ENCODE measurements around the gene EPAS1. TPM values are rescaled to one million over a fixed set of nuclear protein-coding genes. Genes with fewer than 3 reads are reported as not detected.

Gene EPAS1
- total and polyA plus RNA-seq, 2 of the 13 experiments (the other 11 are each of a cell fraction or from before 2014, with no cell fraction given), result 47.1 to 182 TPM

GRCh38 chr2:46277431-46278190 is 19.6 kb upstream of the EPAS1 start (continued):
- TF ChIP-seq FOXA1 (IDR thresholded peaks at IDR 0.05), result no peak
- no peak; the same call in 1 of the 2 replicates for TF ChIP-seq FOXA1 (CRISPR knock-in tag; IDR thresholded peaks at IDR 0.05)
- TF ChIP-seq ZBTB7A (CRISPR knock-in tag; IDR thresholded peaks at IDR 0.05), result 0 out of 2 replicates have a peak, but pooled peaks have one; percentile 21
- TF ChIP-seq PHF5A (CRISPR knock-in tag; IDR thresholded peaks at IDR 0.05; ENCODE audit: low read depth, unreplicated experiment), result no peak
- TF ChIP-seq ZNF329 (CRISPR knock-in tag; IDR thresholded peaks at IDR 0.05; ENCODE audit: low read depth), result no peak
- 0 out of 2 replicates have a peak, but pooled peaks have one; percentile 63 for TF ChIP-seq ZBTB4 (CRISPR knock-in tag; IDR thresholded peaks at IDR 0.05; ENCODE audit: borderline replicate concordance)
- TF ChIP-seq RELA (CRISPR knock-in tag; IDR thresholded peaks at IDR 0.05), result no peak
- TF ChIP-seq ZNF589 (CRISPR knock-in tag; conservative IDR thresholded peaks at IDR 0.05), result no peak
- no peak for TF ChIP-seq PPARG (CRISPR knock-in tag; conservative IDR thresholded peaks at IDR 0.05)
- no peak for TF ChIP-seq ZNF235 (CRISPR knock-in tag; IDR thresholded peaks at IDR 0.05; ENCODE audit: borderline replicate concordance)
- no peak for TF ChIP-seq ZNF749 (CRISPR knock-in tag; IDR thresholded peaks at IDR 0.05; ENCODE audit: borderline replicate concordance)
- TF ChIP-seq GZF1 (CRISPR knock-in tag; IDR thresholded peaks at IDR 0.05), result no peak
- TF ChIP-seq ZSCAN30 (CRISPR knock-in tag; IDR thresholded peaks at IDR 0.05), result no peak
- TF ChIP-seq ZNF251 (CRISPR knock-in tag; IDR thresholded peaks at IDR 0.05), result no peak
- TF ChIP-seq ZBTB33 (CRISPR knock-in tag; IDR thresholded peaks at IDR 0.05), result no peak
- 0 out of 2 replicates have a peak, but pooled peaks have one; percentile 39 for TF ChIP-seq HNRNPL (IDR thresholded peaks at IDR 0.05; ENCODE audit: low read depth, low read length)
- no peak for TF ChIP-seq ELF4 (CRISPR knock-in tag; IDR thresholded peaks at IDR 0.05; ENCODE audit: borderline replicate concordance)
- TF ChIP-seq ZSCAN12 (CRISPR knock-in tag; IDR thresholded peaks at IDR 0.05), result no peak
- no peak for TF ChIP-seq ARNTL (CRISPR knock-in tag; IDR thresholded peaks at IDR 0.05)
- TF ChIP-seq ZNF660 (CRISPR knock-in tag; IDR thresholded peaks at IDR 0.05; ENCODE audit: borderline replicate concordance, low read depth), result no peak
- TF ChIP-seq ZBTB21 (CRISPR knock-in tag; IDR thresholded peaks at IDR 0.05), result no peak
- no peak for TF ChIP-seq KLF16 (CRISPR knock-in tag; IDR thresholded peaks at IDR 0.05)
- TF ChIP-seq ZEB1 (IDR thresholded peaks at IDR 0.05; ENCODE audit: insufficient replicate concordance, low read depth), result no peak
- TF ChIP-seq MAX (IDR thresholded peaks at IDR 0.05), result 0 out of 2 replicates have a peak, but pooled peaks have one; percentile 10
- no peak for TF ChIP-seq ATAD3A (CRISPR knock-in tag; IDR thresholded peaks at IDR 0.05)
- no peak for TF ChIP-seq ZNF766 (CRISPR knock-in tag; IDR thresholded peaks at IDR 0.05; ENCODE audit: borderline replicate concordance)
- TF ChIP-seq ARNT2 (CRISPR knock-in tag; IDR thresholded peaks at IDR 0.05; ENCODE audit: low read depth), result no peak
